Uterus (tissue), 2 donors: Measurements from ENCODE around the gene ZFAND3.

ENCODE experiments used
- POLR2A ChIP-seq, 2 donors: fragments of 450-650 bp; IDR thresholded peaks; one replicate each; pipeline ENCODE4 v1.6.1; 2016; ENCODE audit warnings: antibody characterized with exemption in 2 of 2, mild to moderate bottlenecking in 1 of 2, moderate library complexity in 1 of 2
- TF ChIP-seq, protein P1 (sequence below), 4 experiments: fragments of 200-600 bp in 2 of 4; fragments of 450-650 bp in 2 of 4; sonication (generic) in 2 of 4; IDR thresholded peaks; one replicate each; pipeline ENCODE4 v1.5.1; 2016 to 2019; ENCODE audit warnings: antibody characterized with exemption in 4 of 4, mild to moderate bottlenecking in 2 of 4, moderate library complexity in 1 of 4

DNA sequence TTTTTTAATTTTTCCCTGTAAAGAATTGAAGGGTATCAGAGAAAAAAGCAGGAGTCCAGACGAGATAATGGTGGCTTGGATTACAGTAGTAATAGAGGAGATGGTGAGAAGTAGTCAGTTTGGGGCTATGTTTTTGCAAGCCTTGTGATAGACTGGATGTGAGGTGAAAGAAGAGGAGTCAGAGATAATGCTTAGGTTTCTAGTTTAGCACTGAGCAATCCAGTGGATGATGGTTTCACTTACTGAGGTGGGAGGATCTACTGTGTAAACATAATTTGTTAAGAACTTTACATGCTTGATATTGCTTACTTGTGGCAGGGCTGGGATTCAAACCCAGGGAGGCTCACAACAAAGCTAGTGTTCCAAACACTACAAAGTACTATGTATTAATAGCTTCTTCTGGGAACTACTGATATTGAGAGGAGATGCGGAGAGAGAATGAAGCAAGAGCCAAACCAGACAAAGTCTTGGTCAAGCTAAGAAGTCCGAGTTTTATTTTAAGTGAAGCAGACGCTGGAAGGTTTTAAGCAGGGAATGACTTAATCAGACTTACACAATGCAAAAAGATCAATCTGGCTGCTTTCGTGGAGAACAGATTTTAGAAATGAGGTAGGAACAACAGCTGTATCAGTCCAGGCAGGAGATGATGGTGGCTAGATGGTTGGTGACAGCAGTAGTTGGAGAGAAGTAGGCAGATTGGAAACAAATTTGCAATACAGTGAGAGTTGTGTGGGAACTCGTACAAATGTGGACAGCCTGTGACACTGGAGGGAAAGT lies 58.0 kb downstream of the ZFAND3 start:
- TF ChIP-seq, protein P1, sequence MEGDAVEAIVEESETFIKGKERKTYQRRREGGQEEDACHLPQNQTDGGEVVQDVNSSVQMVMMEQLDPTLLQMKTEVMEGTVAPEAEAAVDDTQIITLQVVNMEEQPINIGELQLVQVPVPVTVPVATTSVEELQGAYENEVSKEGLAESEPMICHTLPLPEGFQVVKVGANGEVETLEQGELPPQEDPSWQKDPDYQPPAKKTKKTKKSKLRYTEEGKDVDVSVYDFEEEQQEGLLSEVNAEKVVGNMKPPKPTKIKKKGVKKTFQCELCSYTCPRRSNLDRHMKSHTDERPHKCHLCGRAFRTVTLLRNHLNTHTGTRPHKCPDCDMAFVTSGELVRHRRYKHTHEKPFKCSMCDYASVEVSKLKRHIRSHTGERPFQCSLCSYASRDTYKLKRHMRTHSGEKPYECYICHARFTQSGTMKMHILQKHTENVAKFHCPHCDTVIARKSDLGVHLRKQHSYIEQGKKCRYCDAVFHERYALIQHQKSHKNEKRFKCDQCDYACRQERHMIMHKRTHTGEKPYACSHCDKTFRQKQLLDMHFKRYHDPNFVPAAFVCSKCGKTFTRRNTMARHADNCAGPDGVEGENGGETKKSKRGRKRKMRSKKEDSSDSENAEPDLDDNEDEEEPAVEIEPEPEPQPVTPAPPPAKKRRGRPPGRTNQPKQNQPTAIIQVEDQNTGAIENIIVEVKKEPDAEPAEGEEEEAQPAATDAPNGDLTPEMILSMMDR (IDR thresholded peaks at IDR 0.05) = no peak
- TF ChIP-seq POLR2A (IDR thresholded peaks at IDR 0.05) = no peak
